GM11168 (cell line): ENCODE data around the gene ICAM5.

Source experiments
- in situ Hi-C: fragments of 300-500 bp; cut with MboI; formaldehyde crosslinking; loops from one replicate; pipeline ENCODE4 v1.12.0; 2022; ENCODE audit warnings: low sequenced_read_pairs; ENCODE audit not compliant: unreplicated experiment

ICAM5 gene

DNA sequence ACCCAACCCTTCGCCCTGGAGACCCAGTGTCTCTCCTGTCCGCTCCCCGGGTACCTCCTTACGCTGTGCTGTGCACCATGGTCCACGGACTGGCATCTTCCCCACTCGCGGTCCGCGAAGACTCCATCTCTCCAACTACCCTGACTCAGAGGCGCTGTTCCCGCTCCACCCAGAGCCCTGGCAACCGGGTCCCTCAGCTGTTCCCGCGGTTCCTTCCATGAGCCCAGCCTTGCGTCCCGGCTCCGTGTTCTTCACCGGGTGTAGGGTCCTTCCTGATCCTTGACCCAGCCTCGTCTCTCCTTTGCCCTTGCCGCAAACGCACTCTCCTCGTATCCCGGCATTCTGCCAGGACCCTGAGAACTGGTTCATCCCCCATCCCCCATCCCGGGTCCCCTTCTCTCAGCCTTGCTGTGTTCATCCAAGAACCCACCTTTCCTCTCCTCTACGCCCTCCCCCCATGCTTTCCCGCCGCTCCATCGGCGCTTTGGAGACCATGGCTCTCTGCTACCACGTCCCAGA, 664 bp downstream of the ICAM5 start:
- in situ Hi-C loops, result no loop called here

DNA sequence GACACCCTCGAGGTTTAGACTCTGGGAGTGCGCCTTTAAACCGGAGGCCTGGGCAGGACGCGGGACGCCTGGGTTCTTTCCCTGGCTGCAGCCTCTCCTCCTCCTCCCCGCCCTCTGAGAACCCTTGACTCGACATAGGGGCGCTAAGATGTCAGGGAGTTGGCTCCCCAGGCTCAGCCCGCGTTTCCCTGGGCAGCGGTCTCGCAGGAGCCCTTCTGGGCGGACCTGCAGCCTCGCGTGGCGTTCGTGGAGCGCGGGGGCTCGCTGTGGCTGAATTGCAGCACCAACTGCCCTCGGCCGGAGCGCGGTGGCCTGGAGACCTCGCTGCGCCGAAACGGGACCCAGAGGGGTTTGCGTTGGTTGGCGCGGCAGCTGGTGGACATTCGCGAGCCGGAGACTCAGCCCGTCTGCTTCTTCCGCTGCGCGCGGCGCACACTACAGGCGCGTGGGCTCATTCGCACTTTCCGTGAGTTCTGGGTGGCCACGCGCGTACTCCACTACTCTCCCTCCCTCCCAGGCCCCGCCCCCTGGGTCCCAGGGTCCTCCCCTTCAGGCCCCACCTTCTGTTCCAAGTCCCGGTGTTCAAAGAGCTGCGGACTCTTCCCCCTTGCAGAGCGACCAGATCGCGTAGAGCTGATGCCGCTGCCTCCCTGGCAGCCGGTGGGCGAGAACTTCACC, 1.3 kb downstream of the ICAM5 start:
- in situ Hi-C loops, result no loop called here

DNA sequence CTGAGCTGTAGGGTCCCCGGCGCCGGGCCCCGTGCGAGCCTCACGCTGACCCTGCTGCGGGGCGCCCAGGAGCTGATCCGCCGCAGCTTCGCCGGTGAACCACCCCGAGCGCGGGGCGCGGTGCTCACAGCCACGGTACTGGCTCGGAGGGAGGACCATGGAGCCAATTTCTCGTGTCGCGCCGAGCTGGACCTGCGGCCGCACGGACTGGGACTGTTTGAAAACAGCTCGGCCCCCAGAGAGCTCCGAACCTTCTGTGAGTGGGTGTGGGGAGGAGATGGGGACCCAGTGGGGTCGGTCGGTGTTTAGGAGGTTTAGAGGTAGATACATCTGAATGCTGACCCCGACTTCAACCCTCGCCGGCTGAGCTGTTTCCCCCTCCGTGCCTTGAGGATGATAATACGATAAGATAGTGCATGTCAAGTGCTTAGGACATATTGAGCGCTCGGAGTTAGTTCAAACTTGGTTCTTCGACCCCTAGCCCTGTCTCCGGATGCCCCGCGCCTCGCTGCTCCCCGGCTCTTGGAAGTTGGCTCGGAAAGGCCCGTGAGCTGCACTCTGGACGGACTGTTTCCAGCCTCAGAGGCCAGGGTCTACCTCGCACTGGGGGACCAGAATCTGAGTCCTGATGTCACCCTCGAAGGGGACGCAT, 1.9 kb downstream of the ICAM5 start:
- in situ Hi-C loops, result no loop called here

DNA sequence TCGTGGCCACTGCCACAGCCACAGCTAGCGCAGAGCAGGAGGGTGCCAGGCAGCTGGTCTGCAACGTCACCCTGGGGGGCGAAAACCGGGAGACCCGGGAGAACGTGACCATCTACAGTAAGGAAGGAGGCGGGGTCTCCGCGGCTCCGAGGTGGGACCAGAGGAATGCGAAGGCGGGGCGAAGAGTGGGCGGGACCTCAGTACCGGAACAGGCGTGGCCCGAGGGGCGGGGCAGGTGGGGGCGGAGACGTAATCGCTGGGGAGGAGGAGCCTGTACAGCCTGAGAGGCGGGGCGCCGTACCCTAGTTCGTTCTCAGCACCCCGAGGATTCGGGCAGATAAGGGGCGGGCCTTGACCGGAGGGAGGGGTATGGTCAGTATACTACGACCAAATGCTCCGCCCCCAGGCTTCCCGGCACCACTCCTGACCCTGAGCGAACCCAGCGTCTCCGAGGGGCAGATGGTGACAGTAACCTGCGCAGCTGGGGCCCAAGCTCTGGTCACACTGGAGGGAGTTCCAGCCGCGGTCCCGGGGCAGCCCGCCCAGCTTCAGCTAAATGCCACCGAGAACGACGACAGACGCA, 2.5 kb downstream of the ICAM5 start:
- in situ Hi-C loops, result no loop called here

DNA sequence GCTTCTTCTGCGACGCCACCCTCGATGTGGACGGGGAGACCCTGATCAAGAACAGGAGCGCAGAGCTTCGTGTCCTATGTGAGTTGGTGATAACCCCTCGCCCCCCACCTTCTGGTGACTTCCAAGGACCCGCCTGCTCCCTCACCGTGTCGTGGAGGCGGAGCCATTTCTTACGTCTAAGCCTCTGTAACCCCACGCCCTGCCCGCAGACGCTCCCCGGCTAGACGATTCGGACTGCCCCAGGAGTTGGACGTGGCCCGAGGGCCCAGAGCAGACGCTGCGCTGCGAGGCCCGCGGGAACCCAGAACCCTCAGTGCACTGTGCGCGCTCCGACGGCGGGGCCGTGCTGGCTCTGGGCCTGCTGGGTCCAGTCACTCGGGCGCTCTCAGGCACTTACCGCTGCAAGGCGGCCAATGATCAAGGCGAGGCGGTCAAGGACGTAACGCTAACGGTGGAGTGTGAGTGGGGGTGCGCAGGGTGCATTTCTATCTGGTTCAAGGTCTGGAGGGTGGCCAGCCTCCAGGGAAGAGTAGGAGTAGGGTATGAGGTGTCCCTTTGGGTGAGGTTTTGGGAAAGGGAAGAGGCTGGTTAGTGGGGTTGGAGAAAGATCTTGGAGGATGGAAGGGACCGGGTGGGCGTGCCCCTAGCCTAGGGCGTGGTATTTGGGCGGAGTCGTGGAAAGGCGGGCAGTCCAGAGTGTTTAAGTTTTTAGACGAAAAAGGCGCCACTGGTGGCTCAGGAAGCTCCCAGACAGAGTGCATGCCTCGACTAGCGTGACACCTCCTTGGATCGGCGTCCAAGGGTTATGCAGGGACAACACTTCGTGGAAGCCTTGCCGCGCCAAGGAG, 3.3 kb downstream of the ICAM5 start:
- in situ Hi-C loops, result no loop called here

DNA sequence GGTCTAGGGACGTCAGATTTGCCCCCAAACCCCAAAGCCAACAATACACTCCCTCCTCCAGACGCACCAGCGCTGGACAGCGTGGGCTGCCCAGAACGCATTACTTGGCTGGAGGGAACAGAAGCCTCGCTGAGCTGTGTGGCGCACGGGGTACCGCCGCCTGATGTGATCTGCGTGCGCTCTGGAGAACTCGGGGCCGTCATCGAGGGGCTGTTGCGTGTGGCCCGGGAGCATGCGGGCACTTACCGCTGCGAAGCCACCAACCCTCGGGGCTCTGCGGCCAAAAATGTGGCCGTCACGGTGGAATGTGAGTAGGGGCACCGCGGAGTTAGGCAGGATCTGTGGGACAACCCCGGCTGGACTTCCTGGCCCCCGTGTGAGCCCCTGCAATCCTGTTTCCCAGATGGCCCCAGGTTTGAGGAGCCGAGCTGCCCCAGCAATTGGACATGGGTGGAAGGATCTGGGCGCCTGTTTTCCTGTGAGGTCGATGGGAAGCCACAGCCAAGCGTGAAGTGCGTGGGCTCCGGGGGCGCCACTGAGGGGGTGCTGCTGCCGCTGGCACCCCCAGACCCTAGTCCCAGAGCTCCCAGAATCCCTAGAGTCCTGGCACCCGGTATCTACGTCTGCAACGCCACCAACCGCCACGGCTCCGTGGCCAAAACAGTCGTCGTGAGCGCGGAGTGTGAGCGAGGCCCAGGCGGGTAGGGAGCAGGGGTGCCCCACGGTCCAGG, 4.0 kb downstream of the ICAM5 start:
- in situ Hi-C loops, result no loop called here

DNA sequence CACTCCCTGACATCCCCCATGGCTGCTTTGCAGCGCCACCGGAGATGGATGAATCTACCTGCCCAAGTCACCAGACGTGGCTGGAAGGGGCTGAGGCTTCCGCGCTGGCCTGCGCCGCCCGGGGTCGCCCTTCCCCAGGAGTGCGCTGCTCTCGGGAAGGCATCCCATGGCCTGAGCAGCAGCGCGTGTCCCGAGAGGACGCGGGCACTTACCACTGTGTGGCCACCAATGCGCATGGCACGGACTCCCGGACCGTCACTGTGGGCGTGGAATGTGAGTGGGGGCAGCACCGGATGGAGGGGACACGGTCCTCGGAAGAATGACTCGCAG, 4.6 kb downstream of the ICAM5 start:
- in situ Hi-C loops, result no loop called here

DNA sequence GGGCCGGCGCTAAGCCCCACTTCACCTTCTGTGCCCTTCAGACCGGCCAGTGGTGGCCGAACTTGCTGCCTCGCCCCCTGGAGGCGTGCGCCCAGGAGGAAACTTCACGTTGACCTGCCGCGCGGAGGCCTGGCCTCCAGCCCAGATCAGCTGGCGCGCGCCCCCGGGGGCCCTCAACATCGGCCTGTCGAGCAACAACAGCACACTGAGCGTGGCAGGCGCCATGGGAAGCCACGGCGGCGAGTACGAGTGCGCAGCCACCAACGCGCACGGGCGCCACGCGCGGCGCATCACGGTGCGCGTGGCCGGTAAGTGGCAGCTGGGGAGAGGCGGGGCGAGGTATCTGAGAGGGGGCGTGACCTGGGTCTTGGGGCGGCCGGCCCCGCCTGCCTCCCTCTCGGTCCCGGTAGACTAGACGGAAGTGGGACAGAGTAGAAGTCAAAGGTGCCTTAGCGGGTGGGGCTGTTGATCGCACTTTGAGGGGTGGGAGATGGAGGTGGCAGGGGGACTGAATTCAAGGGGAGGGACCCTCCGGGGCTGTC, 5.6 kb downstream of the ICAM5 start:
- in situ Hi-C loops, result no loop called here

DNA sequence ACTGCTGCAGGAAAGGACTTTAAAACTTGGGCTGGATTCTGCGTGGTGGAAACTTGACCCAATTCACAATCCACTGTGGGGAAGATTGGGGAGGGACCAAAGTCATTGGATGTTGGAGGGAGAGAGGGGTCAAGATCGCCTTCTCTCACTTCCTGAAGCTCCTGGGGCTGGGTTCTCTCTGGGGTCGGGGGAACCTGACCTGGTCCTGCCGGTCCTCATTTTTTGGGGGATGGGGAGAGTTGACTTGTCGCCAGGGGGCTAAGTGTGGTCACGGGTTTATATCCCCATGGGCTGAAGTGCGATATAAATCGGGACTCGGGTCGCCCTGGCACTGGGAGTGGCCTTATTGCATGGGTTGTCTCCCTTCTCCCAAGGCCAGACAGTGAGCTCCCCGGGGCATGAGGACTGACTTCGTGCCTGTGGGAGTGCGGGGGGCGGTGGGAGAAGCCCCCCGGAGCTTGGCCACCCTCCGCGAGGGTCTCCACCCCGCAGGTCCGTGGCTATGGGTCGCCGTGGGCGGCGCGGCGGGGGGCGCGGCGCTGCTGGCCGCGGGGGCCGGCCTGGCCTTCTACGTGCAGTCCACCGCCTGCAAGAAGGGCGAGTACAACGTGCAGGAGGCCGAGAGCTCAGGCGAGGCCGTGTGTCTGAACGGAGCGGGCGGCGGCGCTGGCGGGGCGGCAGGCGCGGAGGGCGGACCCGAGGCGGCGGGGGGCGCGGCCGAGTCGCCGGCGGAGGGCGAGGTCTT, 6.3 kb downstream of the ICAM5 start:
- in situ Hi-C loops, result no loop called here

DNA sequence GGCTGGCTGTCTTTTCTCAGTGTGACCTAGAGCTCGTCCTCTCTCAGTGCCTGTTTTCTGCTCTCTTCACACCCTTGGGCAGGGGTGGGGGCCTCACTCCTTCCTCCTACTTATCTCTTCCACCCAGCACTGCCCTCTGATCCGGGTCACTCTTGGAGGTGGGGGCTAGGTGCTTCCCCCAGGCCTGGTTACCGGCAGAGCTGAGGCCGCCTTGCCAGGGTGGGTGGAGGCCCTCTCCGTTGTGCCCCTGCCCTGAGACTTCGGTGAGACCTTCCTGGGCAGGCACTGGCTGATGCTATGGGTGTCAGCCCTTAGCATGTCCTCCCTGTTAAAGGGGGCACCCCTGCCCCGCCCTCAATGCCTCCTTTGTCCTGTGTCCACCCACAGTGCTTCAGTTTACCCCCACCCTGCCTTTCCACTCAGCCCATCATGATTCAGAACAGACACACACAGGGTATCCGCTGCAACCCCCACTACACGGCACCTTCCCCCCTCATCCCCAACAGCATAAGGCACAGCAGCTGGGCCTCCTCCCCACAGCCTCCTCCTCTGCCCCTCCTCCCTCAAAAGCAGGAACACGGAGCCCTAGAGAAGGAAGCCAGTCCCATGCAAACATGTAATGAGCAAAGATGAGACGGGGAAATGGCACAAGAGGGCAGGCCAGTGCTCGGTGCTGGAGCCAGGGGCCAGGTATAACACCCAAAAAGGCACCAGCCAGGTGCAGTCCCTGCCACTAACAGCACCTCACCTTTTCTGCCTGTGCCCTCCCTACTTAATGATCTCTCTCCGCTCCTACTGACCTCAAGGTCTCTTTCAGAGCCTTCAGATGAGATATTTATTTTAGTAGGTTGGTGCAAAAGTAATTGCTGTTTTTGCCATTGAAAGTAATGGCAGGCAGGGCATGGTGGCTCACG, 10.1 kb downstream of the ICAM5 start:
- in situ Hi-C loops, result no loop called here

DNA sequence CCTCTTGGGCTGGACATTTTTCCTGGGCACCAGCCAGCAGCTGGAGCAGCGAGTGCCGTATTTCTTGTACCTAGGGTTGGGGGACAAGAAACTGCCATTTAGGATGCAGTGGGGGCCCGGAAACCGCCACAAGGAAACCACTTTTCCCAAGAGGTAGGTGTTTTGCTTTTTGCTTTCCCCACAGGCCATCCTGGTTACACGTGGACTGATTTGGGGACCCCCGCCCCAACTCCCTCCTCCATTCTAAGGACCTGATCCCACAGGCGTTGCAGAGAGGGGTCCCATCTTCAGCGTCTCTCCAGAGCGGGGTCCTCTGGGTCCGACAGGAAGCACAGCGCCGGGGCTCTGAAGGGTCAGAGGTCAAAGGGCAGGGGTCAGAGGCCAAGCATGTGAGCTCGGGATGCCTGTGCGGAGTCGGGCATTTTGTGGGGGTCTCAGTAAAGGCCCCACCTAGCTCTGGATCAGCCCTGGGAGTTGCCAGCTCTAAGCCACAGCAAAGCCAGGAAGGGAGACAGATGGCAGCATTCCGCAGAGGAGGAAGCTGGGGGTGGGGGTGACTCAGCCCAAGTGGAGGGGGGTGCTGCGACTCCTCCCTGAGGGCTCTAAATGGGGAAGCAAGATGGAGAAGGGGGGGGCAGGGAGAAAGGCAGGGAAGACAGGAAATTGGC, 15.5 kb downstream of the ICAM5 start:
- in situ Hi-C loops, result loop anchor here (5.0 kb wide), 1 partner anchor 38 kb away; no protein-coding TSS in a partner anchor

DNA sequence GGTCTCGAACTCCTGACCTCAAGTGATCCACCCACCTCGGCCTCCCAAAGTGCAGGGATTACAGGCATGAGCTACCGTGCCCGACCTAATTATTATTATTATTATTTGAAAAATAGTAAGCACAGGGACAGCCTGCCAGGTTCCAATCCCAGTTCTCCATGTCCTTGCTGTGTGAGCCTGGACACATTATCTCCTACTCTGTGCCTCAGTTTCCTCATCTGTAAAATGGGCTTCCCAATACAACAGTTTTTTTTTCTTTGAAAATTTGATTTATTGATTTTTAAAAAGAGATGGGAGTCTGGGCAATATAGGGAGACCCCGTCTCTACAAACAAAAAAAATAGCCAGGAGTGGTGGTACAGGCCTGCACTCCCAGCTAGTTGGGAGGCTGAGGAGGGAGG, 16.6 kb downstream of the ICAM5 start:
- in situ Hi-C loops, result loop anchor here (5.0 kb wide), 1 partner anchor 39 kb away; no protein-coding TSS in a partner anchor

DNA sequence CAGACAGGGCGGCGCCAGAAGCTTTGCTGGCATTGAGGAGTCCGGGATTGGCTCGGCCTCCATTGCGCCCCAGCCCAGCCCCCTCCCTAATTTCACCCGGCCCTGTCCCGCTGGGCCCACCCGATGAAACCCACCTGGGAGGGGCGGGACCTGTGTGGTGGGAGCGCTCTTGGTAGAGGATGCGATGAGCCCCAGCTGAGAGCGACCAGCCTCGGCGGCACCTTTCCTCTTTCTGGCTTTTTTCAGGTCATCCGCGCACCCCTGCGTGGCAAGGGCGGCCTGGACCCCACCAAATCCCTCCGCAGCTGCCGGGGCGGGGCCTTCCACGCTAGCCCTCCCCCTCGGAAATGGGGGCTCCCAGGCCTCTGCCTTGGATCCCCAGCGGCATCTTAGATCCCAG, 19.7 kb downstream of the ICAM5 start, which contains the start of gene ZGLP1:
Gene ZGLP1 (minus strand): TSS at position 393 of the 400 bp plus-strand sequence.
- in situ Hi-C loops, result loop anchor here (5.0 kb wide), 1 partner anchor 42 kb away; no protein-coding TSS in a partner anchor

DNA sequence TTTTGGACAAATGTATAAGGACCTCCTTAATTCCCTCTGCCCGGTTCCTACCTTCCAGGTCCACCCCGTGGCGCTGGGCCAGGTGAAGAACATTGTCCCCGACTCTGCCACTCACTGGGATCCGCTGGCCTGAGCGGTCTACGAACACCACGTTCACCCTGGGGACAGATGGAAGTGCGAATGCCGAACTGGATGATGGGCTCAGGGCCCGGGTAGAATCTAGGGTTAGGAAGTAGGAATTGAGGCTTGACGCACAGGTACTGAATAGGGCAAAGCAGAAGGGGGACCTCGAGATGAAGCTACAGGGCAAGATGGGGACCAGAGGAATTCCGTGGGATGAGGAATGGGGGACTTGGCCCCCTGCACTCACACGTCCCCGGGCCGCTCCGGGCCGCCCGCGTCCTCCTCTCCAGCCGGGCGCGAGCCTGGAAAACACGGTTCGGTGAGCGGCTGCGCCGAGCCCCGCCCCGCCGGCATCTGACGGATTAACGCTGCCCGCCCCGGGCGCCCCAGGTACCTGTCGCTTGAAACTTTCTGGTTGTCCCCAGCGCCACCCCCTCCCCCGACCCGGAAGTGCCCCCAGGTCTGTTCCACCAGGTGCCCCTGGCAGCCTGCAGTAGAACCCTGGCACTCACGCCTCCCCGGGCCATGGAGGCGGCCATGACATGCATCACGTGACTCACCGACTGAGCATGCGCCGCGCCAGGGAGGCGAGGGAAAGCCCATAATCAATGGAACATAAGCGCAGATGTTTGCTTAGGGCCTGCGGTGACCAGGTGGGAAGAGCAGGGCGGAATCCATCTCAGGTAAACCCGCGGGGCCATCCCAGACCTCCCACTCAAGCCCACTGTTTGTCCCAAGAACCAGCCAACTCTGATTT, 25.8 kb downstream of the ICAM5 start, which contains the start of gene FDX2:
Gene FDX2 (minus strand): TSS at position 681 of the 880 bp plus-strand sequence. CDS start 19 bp downstream, at position 662.
- in situ Hi-C loops, result no loop called here

DNA sequence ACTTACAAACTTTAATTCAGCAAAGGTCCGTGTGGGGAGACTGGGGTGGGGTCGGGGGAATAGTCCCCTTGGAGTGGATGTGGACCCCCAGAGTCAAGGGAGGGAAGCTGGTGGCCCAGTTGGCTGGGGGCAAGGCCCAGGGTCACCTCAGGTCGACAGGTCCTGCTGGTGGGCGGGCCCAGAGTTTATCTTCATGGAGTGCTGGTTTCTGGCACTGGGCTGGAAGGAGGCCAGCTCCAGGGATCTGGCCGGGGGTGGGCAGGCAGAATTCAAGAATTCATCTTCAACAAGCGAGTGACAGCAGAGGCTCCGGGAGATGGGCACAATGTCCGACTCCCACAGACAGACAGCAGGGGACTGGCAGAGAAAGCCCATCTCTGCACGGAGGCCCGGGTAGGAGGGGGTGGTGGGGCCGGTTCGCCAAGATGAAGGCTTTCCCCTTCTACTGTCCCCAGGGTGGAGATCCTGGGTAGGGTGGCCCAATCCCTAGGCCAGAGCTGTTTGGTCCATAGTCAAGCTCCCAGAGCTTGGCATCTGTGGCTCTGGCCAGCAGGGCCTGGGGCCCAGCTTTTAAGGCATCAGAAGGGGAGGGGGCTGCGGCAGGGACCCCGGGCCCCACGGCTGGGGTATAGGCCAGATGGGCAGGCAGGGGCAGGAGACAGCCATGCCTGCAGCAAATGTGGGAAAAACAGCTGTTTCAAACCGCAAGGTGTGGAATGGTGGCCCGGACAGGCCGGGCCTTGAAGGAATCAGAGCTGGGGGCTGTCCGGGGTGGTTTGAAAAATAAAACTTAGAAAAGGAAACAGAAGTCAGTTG, 26.7 kb downstream of the ICAM5 start:
- in situ Hi-C loops, result no loop called here
